Tibial nerve (tissue), 4 donors: ENCODE results near the gene TRIM65. TPM values are rescaled to one million over a fixed set of nuclear protein-coding genes. Genes with fewer than 3 reads are reported as not detected.
A peak's percentile ranks its signal among the peaks of the same experiment; 100 is the strongest.

Experiments
- DNase-seq, 2 donors: peaks; one replicate each; pipeline ENCODE4 v3.0.0-alpha.2; 2019; ENCODE audit warnings: low spot score in 2 of 2
- H3K27ac ChIP-seq, 4 donors: fragments of 200-600 bp; sonication (generic) in 3 of 4; one replicate each; pipeline ENCODE4 v1.5.1; 2017 to 2019; ENCODE audit warnings: mild to moderate bottlenecking in 1 of 4
- H3K27me3 ChIP-seq, 2 donors: fragments of 200-600 bp; sonication (generic) in 1 of 2; one replicate each; pipeline versions ENCODE4 v1.5.1 to v1.6.0; 2017 to 2019
- H3K36me3 ChIP-seq, 3 donors: fragments of 200-600 bp; sonication (generic); one replicate each; pipeline ENCODE4 v1.5.1; 2018 to 2019
- H3K4me1 ChIP-seq, 4 donors: fragments of 200-600 bp; sonication (generic) in 3 of 4; one replicate each; pipeline ENCODE4 v1.5.1; 2017 to 2019
- H3K4me3 ChIP-seq, 4 donors: fragments of 200-600 bp; sonication (generic) in 3 of 4; one replicate each; pipeline ENCODE4 v1.5.1; 2017 to 2019; ENCODE audit warnings: mild to moderate bottlenecking in 1 of 4, moderate library complexity in 1 of 4
- H3K9me3 ChIP-seq, 4 donors: fragments of 200-600 bp; sonication (generic) in 3 of 4; one replicate each; pipeline ENCODE4 v1.5.1; 2017 to 2019
- EP300 ChIP-seq, 2 donors: sonication (generic); formaldehyde crosslinking; IDR thresholded peaks; one replicate each; pipeline ENCODE4 v1.6.1; 2017; ENCODE audit warnings: antibody characterized with exemption in 2 of 2, mild to moderate bottlenecking in 1 of 2
- POLR2A ChIP-seq, 2 donors: fragments of 450-650 bp; IDR thresholded peaks; one replicate each; pipeline ENCODE4 v1.6.1; 2017; ENCODE audit warnings: antibody characterized with exemption in 2 of 2, mild to moderate bottlenecking in 2 of 2, moderate library complexity in 2 of 2
- WGBS, 2 donors: methylation state at CpG; one replicate each; pipeline ENCODE4 v1.1.5; 2018; 5-methylcytosine and 5-hydroxymethylcytosine counted together
- total RNA-seq, 4 donors: library from RNA; depleted of rRNA; stranded (reverse); fragments of >200 nt; gene quantifications; one replicate each; pipeline ENCODE4 v1.1.0, GENCODE V29; 2016
- TF ChIP-seq, protein P1 (sequence below), 5 experiments: fragments of 200-600 bp in 3 of 5; fragments of 450-650 bp in 2 of 5; sonication (generic) in 3 of 5; IDR thresholded peaks; one replicate each; pipeline ENCODE4 v1.5.1; 2016 to 2019; ENCODE audit warnings: antibody characterized with exemption in 5 of 5, mild to moderate bottlenecking in 3 of 5, moderate library complexity in 2 of 5

TRIM65 gene
- total RNA-seq, 4 donors from 2014 or later, result 40.2 to 68.1 (median 41.5) TPM

DNA sequence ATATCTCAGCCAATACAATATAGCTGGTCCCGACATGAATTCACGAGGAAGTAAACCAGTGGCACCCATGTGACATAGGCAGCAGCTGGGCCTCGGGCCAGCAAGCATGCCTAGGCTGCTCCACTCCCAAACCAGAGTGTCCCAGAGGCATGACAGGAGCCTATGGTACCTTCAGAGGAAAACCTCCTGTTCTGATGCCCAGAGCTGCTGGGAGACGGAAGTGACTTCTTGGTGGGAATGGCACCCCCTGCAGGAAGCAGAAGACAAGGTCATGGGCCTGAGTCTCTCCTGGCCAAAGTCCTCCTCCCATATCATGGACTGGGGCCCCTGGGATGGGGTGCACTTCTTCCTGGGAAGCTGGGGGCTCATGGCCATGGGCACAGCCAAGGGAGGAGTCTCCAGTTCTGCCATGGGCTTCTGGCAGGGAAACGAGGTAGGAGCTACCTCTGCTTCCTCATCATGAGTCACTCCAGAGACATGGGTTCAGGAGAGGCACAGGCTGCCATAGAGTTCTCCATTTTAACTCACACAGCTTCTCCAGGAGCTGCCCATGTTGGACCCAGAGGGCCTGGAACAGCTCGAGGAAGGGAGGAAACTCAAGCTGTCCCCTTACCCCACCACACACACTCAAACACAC is 30.7 kb upstream of the TRIM65 start:
- H3K27me3 ChIP-seq, result no peaks in the 10 kb centered on the region
- no peak for DNase-seq
- H3K27ac ChIP-seq, result no peak overlapping the region
- H3K4me1 ChIP-seq, result no peaks in the 10 kb centered on the region
- no peaks in the 10 kb centered on the region for H3K9me3 ChIP-seq
- TF ChIP-seq, protein P1, sequence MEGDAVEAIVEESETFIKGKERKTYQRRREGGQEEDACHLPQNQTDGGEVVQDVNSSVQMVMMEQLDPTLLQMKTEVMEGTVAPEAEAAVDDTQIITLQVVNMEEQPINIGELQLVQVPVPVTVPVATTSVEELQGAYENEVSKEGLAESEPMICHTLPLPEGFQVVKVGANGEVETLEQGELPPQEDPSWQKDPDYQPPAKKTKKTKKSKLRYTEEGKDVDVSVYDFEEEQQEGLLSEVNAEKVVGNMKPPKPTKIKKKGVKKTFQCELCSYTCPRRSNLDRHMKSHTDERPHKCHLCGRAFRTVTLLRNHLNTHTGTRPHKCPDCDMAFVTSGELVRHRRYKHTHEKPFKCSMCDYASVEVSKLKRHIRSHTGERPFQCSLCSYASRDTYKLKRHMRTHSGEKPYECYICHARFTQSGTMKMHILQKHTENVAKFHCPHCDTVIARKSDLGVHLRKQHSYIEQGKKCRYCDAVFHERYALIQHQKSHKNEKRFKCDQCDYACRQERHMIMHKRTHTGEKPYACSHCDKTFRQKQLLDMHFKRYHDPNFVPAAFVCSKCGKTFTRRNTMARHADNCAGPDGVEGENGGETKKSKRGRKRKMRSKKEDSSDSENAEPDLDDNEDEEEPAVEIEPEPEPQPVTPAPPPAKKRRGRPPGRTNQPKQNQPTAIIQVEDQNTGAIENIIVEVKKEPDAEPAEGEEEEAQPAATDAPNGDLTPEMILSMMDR (IDR thresholded peaks at IDR 0.05), result peak in 1 of 5 experiments; percentile 19
- no peak for TF ChIP-seq POLR2A (IDR thresholded peaks at IDR 0.05)
- no peak for TF ChIP-seq EP300 (IDR thresholded peaks at IDR 0.05)
- H3K4me3 ChIP-seq, result no peak overlapping the region
- 72 to 78% methylated on average over 4 to 6 of the region's 6 CpGs for WGBS, 2 donors
- H3K36me3 ChIP-seq, result peaks cover 0 to 51% (median 0%) of the 10 kb centered on the region in 3 donors

DNA sequence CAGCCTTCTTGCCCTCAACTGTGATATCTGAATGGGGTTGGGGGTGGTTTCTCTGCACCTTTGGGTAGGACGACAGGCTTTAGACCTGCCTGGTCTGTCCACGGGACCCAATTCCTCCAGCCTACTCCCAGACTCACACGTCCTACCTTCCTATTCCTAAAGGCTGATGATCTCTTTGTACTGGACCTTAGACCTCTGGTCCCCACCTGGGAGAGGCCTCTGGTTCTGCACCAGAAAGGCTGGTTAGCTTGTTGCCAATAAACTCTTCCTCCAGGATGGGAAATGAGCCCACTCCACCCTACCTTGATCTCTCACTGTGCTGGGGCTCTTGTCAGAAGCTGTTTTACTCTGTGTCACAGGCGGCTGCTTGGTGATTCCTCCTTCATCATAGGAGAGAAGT is 29.7 kb upstream of the TRIM65 start:
- Histone ChIP-seq H3K4me1 (no peaks in the 10 kb centered on the region), H3K4me3 (no peak overlapping the region), H3K36me3 (peaks cover 0 to 60% (median 0%) of the 10 kb centered on the region in 3 donors), H3K27me3 (no peaks in the 10 kb centered on the region), H3K9me3 (no peaks in the 10 kb centered on the region), H3K27ac (no peak overlapping the region)
- TF ChIP-seq POLR2A (IDR thresholded peaks at IDR 0.05), result no peak
- TF ChIP-seq EP300 (IDR thresholded peaks at IDR 0.05), result no peak
- TF ChIP-seq, protein P1 (IDR thresholded peaks at IDR 0.05), result no peak
- 93 to 95% methylated on average over 4 of the region's 4 CpGs for WGBS, 2 donors
- DNase-seq, result no peak

DNA sequence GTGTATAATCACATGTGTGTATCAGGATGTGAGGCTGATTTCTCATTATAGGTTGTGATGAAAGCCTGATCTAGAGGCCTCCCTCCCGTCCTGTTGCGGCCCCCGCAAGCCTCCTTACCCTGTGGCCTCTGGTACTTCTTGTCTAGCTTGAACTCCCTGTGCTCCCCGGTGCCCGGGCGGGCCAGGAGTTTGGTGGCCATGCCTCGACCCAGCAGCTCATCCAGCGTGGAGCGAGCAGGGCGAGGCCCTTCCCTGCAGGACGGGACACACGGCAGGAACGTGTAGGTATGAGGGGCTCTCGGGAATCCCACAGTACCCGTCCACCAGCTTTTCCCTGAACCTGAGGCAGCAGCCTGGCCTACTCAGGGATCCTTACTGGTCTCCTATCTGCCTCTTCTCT is 29.2 kb upstream of the TRIM65 start:
- Histone ChIP-seq H3K9me3 (no peaks in the 10 kb centered on the region), H3K4me3 (no peak overlapping the region), H3K4me1 (no peaks in the 10 kb centered on the region), H3K27me3 (no peaks in the 10 kb centered on the region), H3K36me3 (peaks cover 0 to 66% (median 0%) of the 10 kb centered on the region in 3 donors), H3K27ac (no peak overlapping the region)
- 95 to 96% methylated on average over 12 to 15 of the region's 15 CpGs for WGBS, 2 donors
- TF ChIP-seq EP300 (IDR thresholded peaks at IDR 0.05) (no peak), POLR2A (IDR thresholded peaks at IDR 0.05) (no peak)
- TF ChIP-seq, protein P1 (IDR thresholded peaks at IDR 0.05), result no peak
- DNase-seq, result no peak

DNA sequence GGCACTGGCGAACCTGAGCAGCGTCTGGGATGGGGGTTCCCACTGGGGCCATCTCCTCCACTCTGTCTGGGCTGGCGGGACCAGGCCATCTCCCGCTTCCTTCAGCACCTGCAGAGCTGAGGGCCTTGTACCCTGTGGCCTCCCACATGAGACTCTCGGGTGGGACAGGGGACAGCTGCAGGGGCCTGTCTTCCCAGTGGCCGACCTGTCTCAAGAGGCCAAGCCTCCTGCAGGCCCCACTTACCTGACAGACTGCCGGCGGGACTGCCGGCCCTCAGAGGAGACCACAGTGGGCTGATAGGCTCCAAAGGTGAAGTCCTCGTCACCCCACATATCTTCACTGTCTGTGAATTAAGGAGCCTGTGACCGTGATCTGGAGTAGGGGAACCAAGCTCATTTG is 28.4 kb upstream of the TRIM65 start:
- Histone ChIP-seq H3K27ac (no peak overlapping the region), H3K4me3 (no peak overlapping the region), H3K9me3 (no peaks in the 10 kb centered on the region), H3K36me3 (peaks cover 0 to 74% (median 0%) of the 10 kb centered on the region in 3 donors), H3K27me3 (no peaks in the 10 kb centered on the region), H3K4me1 (no peaks in the 10 kb centered on the region)
- WGBS, 2 donors, result 89 to 91% methylated on average over 11 of the region's 11 CpGs
- TF ChIP-seq EP300 (IDR thresholded peaks at IDR 0.05) (no peak), POLR2A (IDR thresholded peaks at IDR 0.05) (no peak)
- TF ChIP-seq, protein P1 (IDR thresholded peaks at IDR 0.05), result no peak
- no peak for DNase-seq

DNA sequence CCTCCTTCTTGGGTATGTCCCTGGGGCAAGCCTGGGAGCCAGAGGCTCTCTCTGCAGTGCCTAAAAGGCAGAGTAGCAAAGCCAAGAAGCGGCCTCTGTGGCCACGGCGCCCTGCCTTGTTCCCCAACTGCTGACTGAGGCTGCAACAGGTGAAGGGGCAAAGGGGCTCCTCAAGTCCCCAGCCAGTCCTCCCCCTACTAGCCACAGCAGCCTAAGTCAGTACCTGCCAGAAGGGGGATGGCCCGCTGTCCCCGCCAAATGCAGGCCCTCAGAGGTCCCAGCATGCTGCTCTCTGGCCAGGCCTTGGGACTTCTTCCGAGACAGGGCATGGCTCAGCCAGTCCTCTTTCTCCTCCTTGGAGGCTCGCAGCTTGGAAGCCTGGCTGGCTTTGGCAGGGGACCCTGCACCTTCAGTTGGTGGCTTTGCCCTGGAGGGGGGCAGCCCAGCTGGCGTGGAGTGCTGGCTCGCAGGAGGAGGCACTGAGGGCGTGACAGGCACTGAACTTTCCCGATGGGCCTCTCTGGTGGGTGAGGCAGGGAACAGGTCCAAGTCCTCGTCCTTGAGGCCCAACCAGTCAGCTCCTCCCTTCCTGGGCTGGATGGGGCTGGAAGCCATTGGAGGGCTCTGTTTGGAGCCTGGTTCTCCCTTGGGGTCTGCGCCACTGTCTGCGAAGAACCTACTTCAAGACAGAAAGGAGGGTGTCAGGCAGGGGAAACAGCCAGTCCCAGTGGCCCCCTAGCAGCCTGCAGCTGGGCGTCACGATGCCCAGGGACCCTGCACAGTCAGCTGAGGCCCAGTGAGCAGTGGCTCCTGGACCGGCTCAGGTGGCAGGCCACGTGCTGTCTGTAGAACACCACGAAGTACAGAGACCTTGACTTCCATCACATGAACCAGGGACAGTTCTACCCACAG is 26.5 kb upstream of the TRIM65 start:
- TF ChIP-seq, protein P1 (IDR thresholded peaks at IDR 0.05), result no peak
- TF ChIP-seq POLR2A (IDR thresholded peaks at IDR 0.05), result no peak
- no peak for TF ChIP-seq EP300 (IDR thresholded peaks at IDR 0.05)
- no peaks in the 10 kb centered on the region for H3K4me1 ChIP-seq
- no peaks in the 10 kb centered on the region for H3K9me3 ChIP-seq
- no peak for DNase-seq
- 87 to 92% methylated on average over 11 to 18 of the region's 19 CpGs for WGBS, 2 donors
- H3K27ac ChIP-seq, result no peak overlapping the region
- no peak overlapping the region for H3K4me3 ChIP-seq
- H3K36me3 ChIP-seq, result peaks cover 0 to 93% (median 0%) of the 10 kb centered on the region in 3 donors
- no peaks in the 10 kb centered on the region for H3K27me3 ChIP-seq
